ENCODE measurements around the gene NR5A2.

The NR5A2 gene

DNA sequence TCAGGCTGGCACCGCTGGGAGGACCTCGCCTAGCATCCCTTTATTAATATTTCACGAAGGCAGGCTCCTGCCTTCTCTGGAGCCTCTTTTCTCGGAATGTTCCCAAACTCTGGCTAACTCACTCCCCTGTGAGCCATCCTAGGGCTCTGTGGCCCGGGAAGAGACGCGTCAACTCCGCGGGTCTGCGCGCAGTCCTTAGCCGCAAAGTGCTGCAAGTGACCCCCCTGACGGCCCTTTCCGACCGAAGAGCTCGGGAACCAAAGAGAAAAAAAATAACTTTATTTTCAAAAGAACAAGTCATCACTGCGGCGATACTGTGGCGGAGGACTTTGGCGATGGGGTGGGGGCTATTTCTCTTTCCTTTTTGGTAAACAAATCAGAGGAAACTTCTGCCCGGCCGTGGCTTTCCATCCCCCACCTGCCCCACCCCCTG lies 14.6 kb downstream of the NR5A2 start:
- Histone ChIP-seq H3K4me1 (ENCODE audit: control insufficient read depth, insufficient read depth, low read length) (peaks cover 5% of the 10 kb centered on the region; the same call in 1 of the 2 replicates), H3K9me3 (ENCODE audit: control insufficient read depth, insufficient read depth, low read depth, low read length) (no peaks in the 10 kb centered on the region), H3K27ac (ENCODE audit: extremely low read depth, low read depth, low read length) (no peak overlapping the region), H3K4me3 (ENCODE audit: low read depth, low read length) (peak overlapping the region; percentile 40), H3K36me3 (ENCODE audit: control insufficient read depth in 2 of 2, insufficient read depth in 1 of 2, low read length in 2 of 2) (no peaks in the 10 kb centered on the region)
- TF ChIP-seq, protein P1, sequence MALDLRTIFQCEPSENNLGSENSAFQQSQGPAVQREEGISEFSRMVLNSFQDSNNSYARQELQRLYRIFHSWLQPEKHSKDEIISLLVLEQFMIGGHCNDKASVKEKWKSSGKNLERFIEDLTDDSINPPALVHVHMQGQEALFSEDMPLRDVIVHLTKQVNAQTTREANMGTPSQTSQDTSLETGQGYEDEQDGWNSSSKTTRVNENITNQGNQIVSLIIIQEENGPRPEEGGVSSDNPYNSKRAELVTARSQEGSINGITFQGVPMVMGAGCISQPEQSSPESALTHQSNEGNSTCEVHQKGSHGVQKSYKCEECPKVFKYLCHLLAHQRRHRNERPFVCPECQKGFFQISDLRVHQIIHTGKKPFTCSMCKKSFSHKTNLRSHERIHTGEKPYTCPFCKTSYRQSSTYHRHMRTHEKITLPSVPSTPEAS (tag by site-specific recombination; IDR thresholded peaks at IDR 0.05) = no peak
- TF ChIP-seq ZNF585B (tag by site-specific recombination; IDR thresholded peaks at IDR 0.05) (no peak), ZNF600 (tag by site-specific recombination; IDR thresholded peaks at IDR 0.05) (no peak), ZFHX2 (tag by site-specific recombination; conservative IDR thresholded peaks at IDR 0.05) (no peak)
- TF ChIP-seq, protein P2, sequence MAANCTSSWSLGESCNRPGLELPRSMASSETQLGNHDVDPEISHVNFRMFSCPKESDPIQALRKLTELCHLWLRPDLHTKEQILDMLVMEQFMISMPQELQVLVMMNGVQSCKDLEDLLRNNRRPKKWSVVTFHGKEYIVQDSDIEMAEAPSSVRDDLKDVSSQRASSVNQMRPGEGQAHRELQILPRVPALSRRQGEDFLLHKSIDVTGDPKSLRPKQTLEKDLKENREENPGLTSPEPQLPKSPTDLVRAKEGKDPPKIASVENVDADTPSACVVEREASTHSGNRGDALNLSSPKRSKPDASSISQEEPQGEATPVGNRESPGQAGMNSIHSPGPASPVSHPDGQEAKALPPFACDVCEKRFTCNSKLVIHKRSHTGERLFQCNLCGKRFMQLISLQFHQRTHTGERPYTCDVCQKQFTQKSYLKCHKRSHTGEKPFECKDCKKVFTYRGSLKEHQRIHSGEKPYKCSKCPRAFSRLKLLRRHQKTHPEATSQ (tag by site-specific recombination; IDR thresholded peaks at IDR 0.05) = no peak
- CTCF ChIA-PET = no interaction called here
- POLR2A ChIA-PET = interaction anchor here (1.4 kb wide), 1 partner anchor 13 kb away, joined by 4 read pairs; no protein-coding TSS in a partner anchor

DNA sequence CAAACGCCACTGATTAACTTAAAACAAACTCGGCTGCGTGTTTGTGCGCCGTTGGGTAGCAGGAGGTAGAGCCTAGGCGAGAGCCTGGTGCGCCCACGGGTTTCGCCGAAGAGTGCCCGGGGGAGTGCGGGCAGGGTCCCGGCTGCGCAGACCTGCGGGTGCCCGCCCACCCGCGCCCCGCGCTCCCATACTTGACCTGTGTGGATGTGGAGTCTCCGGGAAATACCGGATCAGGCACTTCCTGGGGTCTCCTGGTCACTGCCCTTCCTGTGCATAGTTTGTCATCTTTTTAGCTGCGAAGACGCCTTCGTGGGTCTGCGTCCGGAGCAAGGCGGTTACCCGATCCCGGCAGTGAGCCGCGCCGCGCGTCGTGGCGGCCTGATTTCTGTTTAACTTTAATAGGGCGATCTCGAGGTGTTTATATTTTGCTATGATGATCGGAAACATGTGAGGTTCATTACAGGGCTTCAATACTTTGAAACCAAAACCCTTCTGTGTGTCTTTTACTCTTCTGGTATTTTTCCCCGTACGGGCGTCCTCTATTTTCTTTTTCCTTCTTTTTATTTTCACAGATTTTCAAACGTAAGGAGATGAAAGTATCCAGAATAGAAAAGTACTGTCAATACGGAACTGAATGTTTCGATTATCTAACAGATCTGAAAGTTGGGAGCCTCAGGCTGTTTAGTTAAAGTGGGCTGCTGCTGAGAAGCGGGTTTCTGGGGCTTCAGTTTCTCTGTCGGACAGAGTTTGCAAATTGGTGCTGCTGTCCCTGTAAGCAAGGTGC lies 15.2 kb downstream of the NR5A2 start:
- CTCF ChIA-PET = no interaction called here
- Histone ChIP-seq H3K36me3 (ENCODE audit: control insufficient read depth in 2 of 2, insufficient read depth in 1 of 2, low read length in 2 of 2) (no peaks in the 10 kb centered on the region), H3K9me3 (ENCODE audit: control insufficient read depth, insufficient read depth, low read depth, low read length) (no peaks in the 10 kb centered on the region), H3K27ac (ENCODE audit: extremely low read depth, low read depth, low read length) (no peak overlapping the region), H3K4me1 (ENCODE audit: control insufficient read depth, insufficient read depth, low read length) (peaks cover 5% of the 10 kb centered on the region; the same call in 1 of the 2 replicates), H3K4me3 (ENCODE audit: low read depth, low read length) (peak overlapping the region; percentile 40)
- POLR2A ChIA-PET = interaction anchor here (1.4 kb wide), 1 partner anchor 14 kb away, joined by 4 read pairs; no protein-coding TSS in a partner anchor
- TF ChIP-seq KLF9 (tag by site-specific recombination; IDR thresholded peaks at IDR 0.05; ENCODE audit: low read depth) (0 out of 2 replicates have a peak, but pooled peaks have one; percentile 24), ZBTB8A (tag by site-specific recombination; IDR thresholded peaks at IDR 0.05) (peak; percentile 71), PRDM1 (tag by site-specific recombination; IDR thresholded peaks at IDR 0.05) (peak; percentile 72; the same call in 1 of the 2 replicates), ZNF544 (tag by site-specific recombination; IDR thresholded peaks at IDR 0.05) (no peak), EGR2 (tag by site-specific recombination; IDR thresholded peaks at IDR 0.05; ENCODE audit: low read depth) (peak; percentile 78), ZBTB20 (tag by site-specific recombination; IDR thresholded peaks at IDR 0.05) (peak; percentile 34; the same call in 1 of the 2 replicates), ZNF175 (tag by site-specific recombination; IDR thresholded peaks at IDR 0.05) (no peak), SCRT1 (tag by site-specific recombination; IDR thresholded peaks at IDR 0.05; ENCODE audit: borderline replicate concordance) (no peak), ZIC2 (tag by site-specific recombination; IDR thresholded peaks at IDR 0.05) (peak; percentile 78), ZNF521 (tag by site-specific recombination; IDR thresholded peaks at IDR 0.05) (no peak), ZNF16 (tag by site-specific recombination; IDR thresholded peaks at IDR 0.05; ENCODE audit: low read depth) (no peak), ZFHX2 (tag by site-specific recombination; conservative IDR thresholded peaks at IDR 0.05) (peak; percentile 85), ZNF341 (tag by site-specific recombination; IDR thresholded peaks at IDR 0.05; ENCODE audit: low read depth) (0 out of 2 replicates have a peak, but pooled peaks have one; percentile 3), ZNF24 (tag by site-specific recombination; IDR thresholded peaks at IDR 0.05) (0 out of 2 replicates have a peak, but pooled peaks have one; percentile 16), ZNF335 (tag by site-specific recombination; conservative IDR thresholded peaks at IDR 0.05) (peak; percentile 87), ZBTB17 (tag by site-specific recombination; IDR thresholded peaks at IDR 0.05) (peak; percentile 30; the same call in 1 of the 2 replicates)
- TF ChIP-seq, protein P3, sequence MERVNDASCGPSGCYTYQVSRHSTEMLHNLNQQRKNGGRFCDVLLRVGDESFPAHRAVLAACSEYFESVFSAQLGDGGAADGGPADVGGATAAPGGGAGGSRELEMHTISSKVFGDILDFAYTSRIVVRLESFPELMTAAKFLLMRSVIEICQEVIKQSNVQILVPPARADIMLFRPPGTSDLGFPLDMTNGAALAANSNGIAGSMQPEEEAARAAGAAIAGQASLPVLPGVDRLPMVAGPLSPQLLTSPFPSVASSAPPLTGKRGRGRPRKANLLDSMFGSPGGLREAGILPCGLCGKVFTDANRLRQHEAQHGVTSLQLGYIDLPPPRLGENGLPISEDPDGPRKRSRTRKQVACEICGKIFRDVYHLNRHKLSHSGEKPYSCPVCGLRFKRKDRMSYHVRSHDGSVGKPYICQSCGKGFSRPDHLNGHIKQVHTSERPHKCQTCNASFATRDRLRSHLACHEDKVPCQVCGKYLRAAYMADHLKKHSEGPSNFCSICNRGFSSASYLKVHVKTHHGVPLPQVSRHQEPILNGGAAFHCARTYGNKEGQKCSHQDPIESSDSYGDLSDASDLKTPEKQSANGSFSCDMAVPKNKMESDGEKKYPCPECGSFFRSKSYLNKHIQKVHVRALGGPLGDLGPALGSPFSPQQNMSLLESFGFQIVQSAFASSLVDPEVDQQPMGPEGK (tag by site-specific recombination; IDR thresholded peaks at IDR 0.05) = 0 out of 2 replicates have a peak, but pooled peaks have one; percentile 27
- TF ChIP-seq, protein P4, sequence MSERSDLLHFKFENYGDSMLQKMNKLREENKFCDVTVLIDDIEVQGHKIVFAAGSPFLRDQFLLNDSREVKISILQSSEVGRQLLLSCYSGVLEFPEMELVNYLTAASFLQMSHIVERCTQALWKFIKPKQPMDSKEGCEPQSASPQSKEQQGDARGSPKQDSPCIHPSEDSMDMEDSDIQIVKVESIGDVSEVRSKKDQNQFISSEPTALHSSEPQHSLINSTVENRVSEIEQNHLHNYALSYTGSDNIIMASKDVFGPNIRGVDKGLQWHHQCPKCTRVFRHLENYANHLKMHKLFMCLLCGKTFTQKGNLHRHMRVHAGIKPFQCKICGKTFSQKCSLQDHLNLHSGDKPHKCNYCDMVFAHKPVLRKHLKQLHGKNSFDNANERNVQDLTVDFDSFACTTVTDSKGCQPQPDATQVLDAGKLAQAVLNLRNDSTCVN (tag by site-specific recombination; optimal IDR thresholded peaks at IDR 0.05) = peak; percentile 90
- TF ChIP-seq, protein P5, sequence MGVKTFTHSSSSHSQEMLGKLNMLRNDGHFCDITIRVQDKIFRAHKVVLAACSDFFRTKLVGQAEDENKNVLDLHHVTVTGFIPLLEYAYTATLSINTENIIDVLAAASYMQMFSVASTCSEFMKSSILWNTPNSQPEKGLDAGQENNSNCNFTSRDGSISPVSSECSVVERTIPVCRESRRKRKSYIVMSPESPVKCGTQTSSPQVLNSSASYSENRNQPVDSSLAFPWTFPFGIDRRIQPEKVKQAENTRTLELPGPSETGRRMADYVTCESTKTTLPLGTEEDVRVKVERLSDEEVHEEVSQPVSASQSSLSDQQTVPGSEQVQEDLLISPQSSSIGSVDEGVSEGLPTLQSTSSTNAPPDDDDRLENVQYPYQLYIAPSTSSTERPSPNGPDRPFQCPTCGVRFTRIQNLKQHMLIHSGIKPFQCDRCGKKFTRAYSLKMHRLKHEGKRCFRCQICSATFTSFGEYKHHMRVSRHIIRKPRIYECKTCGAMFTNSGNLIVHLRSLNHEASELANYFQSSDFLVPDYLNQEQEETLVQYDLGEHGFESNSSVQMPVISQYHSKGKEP (tag by site-specific recombination; IDR thresholded peaks at IDR 0.05) = 0 out of 2 replicates have a peak, but pooled peaks have one; percentile 36

All from HEK293 (cell line).